HG02973 (cell line): ENCODE measurements around the gene SNX9.

Experiments used
- ATAC-seq: cut with Tn5 transposase; IDR thresholded peaks from one replicate; pipeline ENCODE4 v1.9.1; 2021; ENCODE audit warnings: moderate library complexity; ENCODE audit not compliant: unreplicated experiment

The SNX9 gene

DNA sequence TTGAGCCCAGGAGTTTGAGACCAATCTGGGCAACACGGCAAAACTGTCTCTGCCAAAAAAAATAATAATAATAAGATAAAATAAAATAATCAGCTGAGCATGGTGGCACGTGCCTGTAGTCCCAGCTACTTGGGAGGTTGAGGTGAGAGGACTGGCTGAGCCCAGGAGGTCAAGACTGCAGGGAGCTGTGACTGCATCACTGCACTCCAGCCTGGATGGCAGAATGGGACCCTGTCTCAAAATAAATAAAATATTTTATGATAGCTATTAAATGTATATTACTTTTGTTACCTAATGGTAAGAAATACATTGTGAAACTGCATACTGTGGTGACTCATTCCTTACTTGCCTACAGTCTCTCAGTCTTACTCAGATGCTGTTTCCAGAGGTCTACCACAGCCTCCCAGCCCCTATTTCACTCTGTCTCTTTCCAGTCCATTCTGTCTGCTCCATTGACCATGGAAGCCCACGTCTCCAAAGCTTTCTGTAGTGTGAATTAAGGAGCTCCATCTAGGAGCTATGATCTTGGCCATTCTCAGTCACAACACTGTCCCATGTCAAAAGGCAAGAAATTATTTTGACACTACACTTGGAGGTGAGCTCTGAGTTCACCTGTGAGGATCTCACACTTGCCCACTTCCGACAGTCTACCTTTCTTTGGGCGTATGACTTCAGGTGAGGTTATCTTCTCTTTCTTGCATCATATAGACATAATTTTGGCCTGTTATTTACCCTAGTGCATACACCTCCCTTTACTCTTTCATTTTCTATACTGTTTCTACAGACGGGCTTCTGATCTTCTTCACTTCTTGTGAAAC, 22.4 kb upstream of the SNX9 start:
- peak; percentile 97 for ATAC-seq

- ATAC-seq = no peak
Observed at GRCh38 chr6:157804448-157805327, 18.4 kb upstream of the SNX9 start.

DNA sequence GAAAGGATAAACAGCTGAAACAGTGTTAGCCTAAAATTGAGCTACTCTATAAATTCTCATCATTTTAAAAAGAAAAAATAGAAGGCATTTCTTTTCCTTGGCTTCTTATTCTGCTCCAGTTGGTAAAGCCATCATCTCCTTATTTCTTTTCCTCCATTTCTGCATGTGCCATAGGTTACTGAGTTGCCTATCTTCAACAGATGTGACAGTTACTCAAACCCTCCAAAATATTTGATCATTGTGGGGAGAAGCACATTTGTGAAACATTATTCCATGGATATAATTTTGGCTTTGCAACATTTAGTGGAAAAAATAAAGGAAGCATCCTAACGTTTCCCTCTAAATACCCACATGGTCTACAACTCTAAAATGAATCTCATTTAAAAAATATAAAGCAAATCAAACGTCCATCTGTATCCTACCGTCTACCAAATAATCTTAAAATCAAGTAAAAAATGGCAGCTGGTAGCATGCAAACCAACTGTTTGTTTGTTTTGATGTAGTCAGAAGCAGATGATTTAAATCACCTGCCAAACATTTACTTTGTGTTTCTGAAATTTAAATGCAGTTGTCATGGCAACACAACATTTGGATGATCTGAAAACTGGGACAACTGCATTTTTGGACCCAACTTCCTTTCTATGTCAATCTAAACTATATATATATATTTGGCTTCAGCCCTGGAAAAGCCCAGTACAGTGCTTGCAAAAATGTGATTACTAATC, 16.8 kb upstream of the SNX9 start:
- no peak for ATAC-seq

DNA sequence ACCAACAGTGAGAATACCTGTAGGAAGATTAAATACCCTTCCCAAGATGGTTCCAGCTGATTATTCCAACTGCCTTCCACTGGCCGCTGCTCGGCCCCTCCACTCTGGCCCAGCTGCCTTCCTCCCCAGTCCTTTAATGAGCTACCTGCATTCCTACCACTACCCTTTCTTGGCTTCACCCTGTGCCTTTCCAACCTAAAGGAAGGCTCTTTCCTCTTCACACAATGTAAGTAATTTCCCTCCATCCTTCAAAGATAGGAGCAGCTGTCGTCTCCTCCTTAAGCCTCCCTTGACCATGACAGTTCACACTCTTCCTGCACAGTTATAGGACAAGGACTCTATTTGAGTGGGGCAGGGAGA, 16.2 kb upstream of the SNX9 start:
- ATAC-seq = no peak

- no peak for ATAC-seq
Observed at GRCh38 chr6:157808405-157808950, 14.6 kb upstream of the SNX9 start.

DNA sequence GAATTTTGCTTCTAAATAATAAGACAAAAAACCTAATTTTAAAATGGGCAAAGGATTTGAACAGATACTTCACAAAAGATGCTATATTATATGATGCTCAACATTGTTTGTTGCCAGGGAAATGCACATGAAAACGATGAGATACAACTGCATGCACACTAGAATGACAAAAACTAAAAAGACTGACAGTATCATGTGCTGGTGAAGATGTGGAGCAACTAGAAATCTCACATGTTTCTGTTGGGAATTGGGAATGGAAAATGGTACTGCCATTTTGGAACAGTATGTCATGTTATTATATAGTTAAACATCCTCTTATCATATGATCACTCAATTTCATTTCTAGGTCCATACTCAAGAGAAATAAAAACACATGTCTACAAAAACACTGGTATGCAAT, 13.4 kb upstream of the SNX9 start:
- ATAC-seq = no peak

GRCh38 chr6:157811137-157811475, 11.9 kb upstream of the SNX9 start:
- no peak for ATAC-seq

GRCh38 chr6:157811476-157812173, 11.4 kb upstream of the SNX9 start:
- ATAC-seq = no peak

GRCh38 chr6:157812425-157813171, 10.4 kb upstream of the SNX9 start:
- ATAC-seq = no peak

DNA sequence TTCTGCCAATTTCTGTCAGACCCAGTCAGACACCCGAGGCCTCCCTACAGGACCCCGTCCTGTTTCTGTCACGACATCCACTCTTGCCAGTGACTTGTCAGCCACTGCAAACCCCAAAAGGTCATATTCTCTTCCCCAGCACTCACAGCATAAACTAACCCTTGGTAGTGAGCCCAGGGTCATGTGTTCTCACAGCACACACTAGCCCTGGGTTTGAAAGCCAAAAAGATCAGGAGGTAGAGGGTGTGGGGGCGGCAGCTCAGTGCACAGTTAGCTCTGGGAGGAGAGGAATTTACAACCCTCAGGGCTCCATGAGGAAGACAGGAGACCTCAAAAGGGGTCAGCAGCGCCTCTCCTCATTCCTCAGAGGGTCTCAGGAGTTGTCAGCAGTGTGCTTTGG, 9.9 kb upstream of the SNX9 start:
- ATAC-seq = no peak

DNA sequence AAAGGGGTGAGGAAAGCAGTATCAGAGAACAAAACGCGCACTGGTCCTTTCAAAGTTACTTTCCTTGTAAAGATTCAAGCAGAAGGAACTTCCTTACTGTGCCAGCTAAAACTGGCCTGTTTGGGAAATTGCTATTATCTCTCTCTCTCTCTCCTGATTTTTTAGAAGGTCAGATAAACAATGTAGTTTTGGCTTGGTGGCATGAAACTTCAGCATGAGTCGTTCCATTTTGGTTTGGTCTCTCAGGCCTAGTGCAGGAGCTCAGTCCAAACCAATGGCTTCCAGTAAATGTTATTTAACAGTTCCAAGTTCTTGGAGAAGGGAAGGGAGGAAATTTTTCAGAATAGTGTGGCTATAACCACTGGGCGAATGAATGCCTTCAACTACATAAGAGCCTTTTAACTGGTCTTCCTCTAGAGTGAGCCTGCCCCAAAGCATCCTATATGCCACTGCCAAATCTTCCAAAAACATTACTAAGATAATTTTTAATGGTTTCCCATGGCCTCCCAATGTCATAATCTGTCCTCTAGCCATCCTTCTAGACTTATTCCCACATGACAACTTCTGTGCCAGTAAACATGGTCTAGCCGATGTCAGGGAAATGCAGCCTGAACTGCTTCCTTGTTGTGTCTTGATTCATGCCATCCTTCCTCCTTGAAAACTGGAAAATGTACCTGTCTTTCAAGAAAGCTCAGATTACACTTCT, 9.1 kb upstream of the SNX9 start:
- ATAC-seq = no peak

GRCh38 chr6:157814883-157815282, 8.2 kb upstream of the SNX9 start:
- no peak for ATAC-seq

DNA sequence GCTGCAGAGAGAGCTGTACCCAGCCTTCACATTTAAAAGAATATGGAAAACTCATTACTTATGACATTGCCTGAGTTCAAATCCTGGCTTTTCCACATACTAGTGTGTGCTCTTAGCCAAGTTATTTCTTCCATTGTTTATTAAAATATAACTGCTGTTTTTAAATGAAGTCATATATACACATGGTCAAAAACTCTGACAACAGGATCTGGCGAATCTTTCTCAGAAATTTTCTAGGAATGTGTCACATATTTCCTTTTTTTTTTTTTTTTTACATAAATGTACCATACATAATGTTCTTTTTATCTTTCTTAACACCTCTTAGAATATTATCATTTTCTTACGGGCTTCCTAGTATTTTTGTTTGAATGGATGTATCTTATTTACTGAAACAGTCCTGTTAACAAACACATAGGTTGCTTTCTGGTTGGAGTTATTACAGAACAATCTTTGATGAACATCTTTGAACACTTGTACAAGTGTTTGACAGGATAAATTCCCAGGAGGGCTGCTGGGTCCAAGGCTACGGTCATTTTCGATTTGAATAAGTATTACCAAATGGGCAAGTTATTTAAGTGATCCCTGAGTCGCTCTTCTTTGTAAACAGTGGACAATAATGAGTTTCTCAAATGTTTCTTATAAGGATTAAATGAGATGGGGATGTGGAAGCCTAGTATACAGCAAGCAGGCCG, 1.6 kb upstream of the SNX9 start:
- ATAC-seq = no peak

GRCh38 chr6:157822245-157823000, 623 bp upstream of the SNX9 start:
- ATAC-seq = peak; percentile 4

GRCh38 chr6:157823528-157824370, 703 bp downstream of the SNX9 start:
- ATAC-seq = peak; percentile 69

GRCh38 chr6:157825243-157825904, 2.3 kb downstream of the SNX9 start:
- ATAC-seq = no peak
